Large intestine (tissue), 3 donors: ENCODE measurements around the gene S100A1. TPM values are rescaled to one million over a fixed set of nuclear protein-coding genes. Genes with fewer than 3 reads are reported as not detected.
"Not testable (repeated sequence)": the region's sequence is repeated elsewhere in the genome, so short reads cannot be mapped to it uniquely, and the experiment has no call there.

ENCODE experiments used
- DNase-seq, 2 donors: peaks; one replicate each; pipeline versions ENCODE4 v3.0.0 to v3.0.0-alpha.2; 2013
- H3K27ac ChIP-seq: one replicate; pipeline ENCODE4 v1.5.1; 2013; ENCODE audit warnings: low read length
- H3K27me3 ChIP-seq: 2 replicates; pipeline ENCODE4 v1.6.1; 2013; ENCODE audit warnings: low read length; ENCODE audit not compliant: control insufficient read depth, insufficient read depth
- H3K36me3 ChIP-seq: 2 replicates; pipeline ENCODE4 v1.6.1; 2013; ENCODE audit warnings: low read length; ENCODE audit not compliant: control insufficient read depth, insufficient read depth
- H3K4me1 ChIP-seq: one replicate; pipeline ENCODE4 v1.6.1; 2013; ENCODE audit warnings: low read length; ENCODE audit not compliant: control insufficient read depth, insufficient read depth
- H3K4me3 ChIP-seq: one replicate; pipeline ENCODE4 v1.5.1; 2013; ENCODE audit warnings: low read length
- H3K9me3 ChIP-seq: one replicate; pipeline ENCODE4 v1.6.1; 2013; ENCODE audit warnings: mild to moderate bottlenecking, low read depth, low read length, moderate library complexity; ENCODE audit not compliant: control insufficient read depth
- WGBS: methylation state at CpG from one replicate; pipeline ENCODE4 v1.1.5; 2013; ENCODE audit warnings: low lambda C conversion rate; ENCODE audit not compliant: insufficient coverage; 5-methylcytosine and 5-hydroxymethylcytosine counted together
- polyA plus RNA-seq: library from polyadenylated mRNA; unstranded; fragments of 120-200 nt; gene quantifications from one replicate; pipeline ENCODE4 v1.2.1, GENCODE V29; 2013

Gene S100A1
- polyA plus RNA-seq, 1 donor = 2.8 TPM

GRCh38 chr1:153669606-153670005 is 41.4 kb downstream of the S100A1 start:
- Histone ChIP-seq H3K4me1 (no peaks in the 10 kb centered on the region), H3K9me3 (no peaks in the 10 kb centered on the region), H3K27ac (no peak overlapping the region), H3K4me3 (peak overlapping the region; percentile 78), H3K27me3 (no peaks in the 10 kb centered on the region), H3K36me3 (peaks cover 41% of the 10 kb centered on the region)
- DNase-seq = no peak
- WGBS = 100% methylated on average over 2 of the region's 6 CpGs

- DNase-seq = peak in 1 of 2 donors; percentile 27
- no peaks in the 10 kb centered on the region for H3K9me3 ChIP-seq
- H3K27me3 ChIP-seq = no peaks in the 10 kb centered on the region
- WGBS = no CpG with 5 or more reads among the region's 22 CpGs
- H3K4me1 ChIP-seq = no peaks in the 10 kb centered on the region
- H3K27ac ChIP-seq = peak overlapping the region; percentile 54
- peak overlapping the region; percentile 78 for H3K4me3 ChIP-seq
- peaks cover 34% of the 10 kb centered on the region for H3K36me3 ChIP-seq
Measured at GRCh38 chr1:153670257-153670858, 42.1 kb downstream of the S100A1 start.

- H3K4me3 ChIP-seq = peak within 1 kb of the TSS; percentile 78
- peak; percentile 99 to 100 for DNase-seq
- no peaks in the 10 kb centered on the region for H3K27me3 ChIP-seq
- H3K27ac ChIP-seq = peak within 1 kb of the TSS; percentile 93
- no CpG with 5 or more reads among the region's 35 CpGs for WGBS
- H3K9me3 ChIP-seq = no peaks in the 10 kb centered on the region
- H3K36me3 ChIP-seq = peaks cover 27% of the 10 kb centered on the region
- H3K4me1 ChIP-seq = no peaks in the 10 kb centered on the region
Measured at GRCh38 chr1:153670859-153671627, 42.8 kb downstream of the S100A1 start, which contains the start of gene ILF2. TSS of gene ILF2 (minus strand) at chr1:153670993. CDS start at chr1:153670922, 71 bp downstream.

GRCh38 chr1:153671628-153672353 is 43.6 kb downstream of the S100A1 start:
- Histone ChIP-seq H3K27ac (peak overlapping the region; percentile 93), H3K4me3 (peak overlapping the region; percentile 73), H3K36me3 (peaks cover 19% of the 10 kb centered on the region)
- not testable (repeated sequence) for H3K27me3 ChIP-seq, DNase-seq, H3K9me3 ChIP-seq, H3K4me1 ChIP-seq
- WGBS = 19% methylated on average over 8 of the region's 28 CpGs

- Histone ChIP-seq H3K4me1 (peaks cover 8% of the 10 kb centered on the region), H3K36me3 (peaks cover 4% of the 10 kb centered on the region), H3K9me3 (peaks cover 2% of the 10 kb centered on the region), H3K4me3 (no peak overlapping the region), H3K27ac (no peak overlapping the region), H3K27me3 (peaks cover 10% of the 10 kb centered on the region)
- no peak for DNase-seq
- WGBS = no CpG with 5 or more reads among the region's 2 CpGs
Measured at GRCh38 chr1:153673511-153673910, 45.3 kb downstream of the S100A1 start.

GRCh38 chr1:153677718-153678518 is 49.7 kb downstream of the S100A1 start:
- Histone ChIP-seq H3K4me1 (peaks cover 12% of the 10 kb centered on the region), H3K4me3 (peak overlapping the region; percentile 25), H3K27ac (no peak overlapping the region), H3K9me3 (peaks cover 5% of the 10 kb centered on the region), H3K36me3 (no peaks in the 10 kb centered on the region), H3K27me3 (peaks cover 49% of the 10 kb centered on the region)
- WGBS = 0% methylated on average over 1 of the region's 29 CpGs
- DNase-seq = peak in 1 of 2 donors; percentile 40

GRCh38 chr1:153678519-153679336 is 50.5 kb downstream of the S100A1 start, which contains the start of gene NPR1:
TSS of gene NPR1 (plus strand) at chr1:153678688. CDS start at chr1:153679109, 421 bp downstream.
- H3K27me3 ChIP-seq = peaks cover 49% of the 10 kb centered on the region
- H3K4me3 ChIP-seq = peak within 1 kb of the TSS; percentile 26
- WGBS = 0% methylated on average over 6 of the region's 78 CpGs
- peaks cover 12% of the 10 kb centered on the region for H3K4me1 ChIP-seq
- H3K9me3 ChIP-seq = peaks cover 5% of the 10 kb centered on the region
- peak in 1 of 2 donors; percentile 40 for DNase-seq
- no peaks in the 10 kb centered on the region for H3K36me3 ChIP-seq
- no peak within 1 kb of the TSS for H3K27ac ChIP-seq

GRCh38 chr1:153679337-153680119 is 51.3 kb downstream of the S100A1 start:
- peaks cover 12% of the 10 kb centered on the region for H3K4me1 ChIP-seq
- peaks cover 49% of the 10 kb centered on the region for H3K27me3 ChIP-seq
- H3K4me3 ChIP-seq = peak overlapping the region; percentile 26
- no peaks in the 10 kb centered on the region for H3K36me3 ChIP-seq
- DNase-seq = peak in 1 of 2 donors; percentile 50
- H3K9me3 ChIP-seq = peaks cover 5% of the 10 kb centered on the region
- no peak overlapping the region for H3K27ac ChIP-seq
- WGBS = 30% methylated on average over 3 of the region's 73 CpGs

- WGBS = 43% methylated on average over 1 of the region's 10 CpGs
Measured at GRCh38 chr1:153680120-153680403, 51.8 kb downstream of the S100A1 start.

More at GRCh38 chr1:153680120-153680403, 51.8 kb downstream of the S100A1 start:
- Histone ChIP-seq H3K9me3 (peaks cover 5% of the 10 kb centered on the region), H3K4me1 (peaks cover 17% of the 10 kb centered on the region), H3K4me3 (peak overlapping the region; percentile 26), H3K27me3 (peaks cover 51% of the 10 kb centered on the region), H3K36me3 (no peaks in the 10 kb centered on the region), H3K27ac (no peak overlapping the region)
- no peak for DNase-seq
